Muscle layer of colon (tissue), 2 donors: ENCODE data around the gene SRGAP3.

ENCODE experiments used
- H3K27ac ChIP-seq: one replicate; pipeline ENCODE4 v1.7.0; 2013; ENCODE audit warnings: low read depth, mild to moderate bottlenecking, low read length, moderate library complexity
- H3K27me3 ChIP-seq, 2 donors: one replicate each; pipeline ENCODE4 v1.7.0; 2013; ENCODE audit warnings: low read length in 2 of 2, mild to moderate bottlenecking in 2 of 2; ENCODE audit not compliant: insufficient read depth in 2 of 2, control insufficient read depth in 1 of 2
- H3K36me3 ChIP-seq: one replicate; pipeline ENCODE4 v1.7.0; 2013; ENCODE audit warnings: mild to moderate bottlenecking, low read length; ENCODE audit not compliant: insufficient read depth
- H3K4me1 ChIP-seq: one replicate; pipeline ENCODE4 v1.7.0; 2013; ENCODE audit warnings: mild to moderate bottlenecking, low read length; ENCODE audit not compliant: insufficient read depth
- H3K4me3 ChIP-seq, 2 donors: one replicate each; pipeline ENCODE4 v1.7.0; 2013; ENCODE audit warnings: low read length in 2 of 2, low read depth in 1 of 2, mild to moderate bottlenecking in 1 of 2, moderate library complexity in 1 of 2
- H3K9ac ChIP-seq: one replicate; pipeline ENCODE4 v1.7.0; 2013; ENCODE audit warnings: low read length
- H3K9me3 ChIP-seq: one replicate; pipeline ENCODE4 v1.7.0; 2013; ENCODE audit warnings: mild to moderate bottlenecking, low read length
- donor health status: abdominal sarcoma.
- donor health status: Adenocarcinoma of cecum.

The SRGAP3 gene

GRCh38 chr3:8993331-8993730 is 256.1 kb downstream of the SRGAP3 start:
- no peak overlapping the region for H3K27ac ChIP-seq
- no peak overlapping the region for H3K4me3 ChIP-seq
- H3K9ac ChIP-seq: no peak overlapping the region
- no peaks in the 10 kb centered on the region for H3K36me3 ChIP-seq
- no peaks in the 10 kb centered on the region for H3K27me3 ChIP-seq
- no peaks in the 10 kb centered on the region for H3K9me3 ChIP-seq
- H3K4me1 ChIP-seq: peaks cover 16% of the 10 kb centered on the region

GRCh38 chr3:8992854-8993253 is 256.6 kb downstream of the SRGAP3 start:
- no peaks in the 10 kb centered on the region for H3K36me3 ChIP-seq
- no peak overlapping the region for H3K4me3 ChIP-seq
- peaks cover 21% of the 10 kb centered on the region for H3K4me1 ChIP-seq
- H3K27me3 ChIP-seq: no peaks in the 10 kb centered on the region
- H3K9ac ChIP-seq: no peak overlapping the region
- no peak overlapping the region for H3K27ac ChIP-seq
- H3K9me3 ChIP-seq: no peaks in the 10 kb centered on the region

- Histone ChIP-seq H3K36me3 (no peaks in the 10 kb centered on the region), H3K9ac (no peak overlapping the region), H3K9me3 (no peaks in the 10 kb centered on the region), H3K27ac (no peak overlapping the region), H3K4me3 (no peak overlapping the region), H3K4me1 (peaks cover 19% of the 10 kb centered on the region), H3K27me3 (no peaks in the 10 kb centered on the region)
Measured at GRCh38 chr3:8992199-8992598, 257.2 kb downstream of the SRGAP3 start.

GRCh38 chr3:8990266-8991215 is 258.9 kb downstream of the SRGAP3 start:
- no peaks in the 10 kb centered on the region for H3K27me3 ChIP-seq
- H3K9ac ChIP-seq: no peak overlapping the region
- no peak overlapping the region for H3K27ac ChIP-seq
- no peak overlapping the region for H3K4me3 ChIP-seq
- H3K9me3 ChIP-seq: no peaks in the 10 kb centered on the region
- peaks cover 5% of the 10 kb centered on the region for H3K4me1 ChIP-seq
- H3K36me3 ChIP-seq: no peaks in the 10 kb centered on the region

- no peak overlapping the region for H3K9ac ChIP-seq
- H3K27ac ChIP-seq: no peak overlapping the region
Measured at GRCh38 chr3:8988791-8989558, 260.5 kb downstream of the SRGAP3 start.

GRCh38 chr3:8988384-8988655 is 261.1 kb downstream of the SRGAP3 start:
- Histone ChIP-seq H3K36me3 (no peaks in the 10 kb centered on the region), H3K9me3 (no peaks in the 10 kb centered on the region), H3K4me1 (peaks cover 5% of the 10 kb centered on the region), H3K9ac (no peak overlapping the region), H3K27ac (no peak overlapping the region), H3K4me3 (no peak overlapping the region), H3K27me3 (no peaks in the 10 kb centered on the region)

More at GRCh38 chr3:8988791-8989558, 260.5 kb downstream of the SRGAP3 start:
- no peak overlapping the region for H3K4me3 ChIP-seq
- no peaks in the 10 kb centered on the region for H3K36me3 ChIP-seq
- no peaks in the 10 kb centered on the region for H3K9me3 ChIP-seq
- no peaks in the 10 kb centered on the region for H3K27me3 ChIP-seq
- H3K4me1 ChIP-seq: peaks cover 5% of the 10 kb centered on the region

- H3K4me3 ChIP-seq: no peak overlapping the region
- H3K36me3 ChIP-seq: no peaks in the 10 kb centered on the region
- H3K9ac ChIP-seq: no peak overlapping the region
- no peaks in the 10 kb centered on the region for H3K27me3 ChIP-seq
- H3K9me3 ChIP-seq: no peaks in the 10 kb centered on the region
- no peak overlapping the region for H3K27ac ChIP-seq
- peaks cover 5% of the 10 kb centered on the region for H3K4me1 ChIP-seq
Measured at GRCh38 chr3:8987645-8988383, 261.6 kb downstream of the SRGAP3 start.

- Histone ChIP-seq H3K27me3 (no peaks in the 10 kb centered on the region), H3K4me3 (no peak overlapping the region), H3K36me3 (no peaks in the 10 kb centered on the region), H3K9me3 (no peaks in the 10 kb centered on the region), H3K9ac (no peak overlapping the region), H3K4me1 (peaks cover 5% of the 10 kb centered on the region), H3K27ac (no peak overlapping the region)
Measured at GRCh38 chr3:8987226-8987625, 262.2 kb downstream of the SRGAP3 start.

GRCh38 chr3:8986741-8987140 is 262.7 kb downstream of the SRGAP3 start:
- no peak overlapping the region for H3K4me3 ChIP-seq
- H3K4me1 ChIP-seq: peaks cover 5% of the 10 kb centered on the region
- H3K27me3 ChIP-seq: no peaks in the 10 kb centered on the region
- no peak overlapping the region for H3K9ac ChIP-seq
- no peaks in the 10 kb centered on the region for H3K36me3 ChIP-seq
- H3K9me3 ChIP-seq: no peaks in the 10 kb centered on the region
- H3K27ac ChIP-seq: no peak overlapping the region

GRCh38 chr3:8985876-8986275 is 263.6 kb downstream of the SRGAP3 start:
- no peaks in the 10 kb centered on the region for H3K27me3 ChIP-seq
- H3K4me3 ChIP-seq: no peak overlapping the region
- peaks cover 5% of the 10 kb centered on the region for H3K4me1 ChIP-seq
- H3K27ac ChIP-seq: no peak overlapping the region
- H3K9me3 ChIP-seq: no peaks in the 10 kb centered on the region
- no peak overlapping the region for H3K9ac ChIP-seq
- H3K36me3 ChIP-seq: no peaks in the 10 kb centered on the region

- H3K4me1 ChIP-seq: peaks cover 5% of the 10 kb centered on the region
- no peaks in the 10 kb centered on the region for H3K36me3 ChIP-seq
- H3K27ac ChIP-seq: no peak overlapping the region
- no peak overlapping the region for H3K9ac ChIP-seq
- no peak overlapping the region for H3K4me3 ChIP-seq
- H3K9me3 ChIP-seq: no peaks in the 10 kb centered on the region
- H3K27me3 ChIP-seq: no peaks in the 10 kb centered on the region
Measured at GRCh38 chr3:8985411-8985831, 264.0 kb downstream of the SRGAP3 start.
